ENCODE results near the gene CHID1. TPM values are rescaled to one million over a fixed set of nuclear protein-coding genes. Genes with fewer than 3 reads are reported as not detected.

Gene CHID1
- total and polyA plus RNA-seq, 8 donors = 35.4 to 121 (median 52.1) TPM

DNA sequence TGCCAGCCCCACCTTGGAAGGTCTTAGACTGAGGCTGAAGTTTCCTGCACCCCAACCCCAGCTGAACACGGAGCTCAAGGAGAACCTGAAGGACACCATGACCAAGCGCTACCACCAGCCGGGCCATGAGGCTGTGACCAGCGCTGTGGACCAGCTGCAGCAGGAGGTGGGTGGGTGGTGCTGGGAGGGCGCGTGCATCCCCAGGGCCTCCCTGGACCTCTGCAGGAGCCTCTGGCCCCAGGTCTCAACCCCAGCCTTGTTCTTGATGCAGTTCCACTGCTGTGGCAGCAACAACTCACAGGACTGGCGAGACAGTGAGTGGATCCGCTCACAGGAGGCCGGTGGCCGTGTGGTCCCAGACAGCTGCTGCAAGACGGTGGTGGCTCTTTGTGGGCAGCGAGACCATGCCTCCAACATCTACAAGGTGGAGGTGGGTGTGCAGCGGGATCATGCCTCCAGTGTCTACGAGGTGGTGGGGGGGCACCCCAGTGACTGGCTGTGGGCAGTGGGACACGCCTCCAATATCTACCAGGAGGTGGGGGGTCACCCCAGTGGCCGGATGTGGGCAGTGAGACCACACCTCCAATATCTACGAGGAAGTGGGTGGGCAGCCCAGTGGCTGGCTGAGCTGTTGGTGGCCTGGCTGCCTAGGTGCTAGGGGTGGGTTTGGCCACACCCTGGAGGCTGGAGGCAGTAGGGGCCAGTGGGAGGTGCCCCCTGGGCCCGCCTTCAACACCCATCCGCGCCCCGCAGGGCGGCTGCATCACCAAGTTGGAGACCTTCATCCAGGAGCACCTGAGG lies 73.2 kb downstream of the CHID1 start:
- intact Hi-C loops (cut with DNase I; ENCODE audit: low total_unique reads) = no loop called here
- Histone ChIP-seq H3K27me3 (peaks cover 0 to 3% (median 0%) of the 10 kb centered on the region in 3 donors), H3K9me3 (no peaks in the 10 kb centered on the region), H3K4me3 (no peak overlapping the region), H3K4me1 (peaks cover 60 to 91% (median 88%) of the 10 kb centered on the region in 4 donors), H3K36me3 (peaks cover 41 to 55% (median 50%) of the 10 kb centered on the region in 4 donors), H3K27ac (peak overlapping the region in 3 of 5 donors; percentile 91 to 98 (median 91))
- TF ChIP-seq POLR2A (IDR thresholded peaks at IDR 0.05) = no peak
- TF ChIP-seq POLR2AphosphoS5 (IDR thresholded peaks at IDR 0.05) = no peak
- TF ChIP-seq EP300 (IDR thresholded peaks at IDR 0.05) = no peak
- TF ChIP-seq CTCF (IDR thresholded peaks at IDR 0.05) = no peak
- no peak for DNase-seq
- 70 to 80% (median 77%) methylated on average over 10 to 22 of the region's 22 CpGs for WGBS, 5 donors

- no peak for TF ChIP-seq POLR2A (IDR thresholded peaks at IDR 0.05)
- TF ChIP-seq EP300 (IDR thresholded peaks at IDR 0.05) = no peak
- no peak for TF ChIP-seq CTCF (IDR thresholded peaks at IDR 0.05)
- no peak for TF ChIP-seq POLR2AphosphoS5 (IDR thresholded peaks at IDR 0.05)
- intact Hi-C loops (cut with DNase I; ENCODE audit: low total_unique reads) = no loop called here
- peaks cover 41 to 55% (median 50%) of the 10 kb centered on the region in 4 donors for H3K36me3 ChIP-seq
- DNase-seq = no peak
- peak overlapping the region in 3 of 5 donors; percentile 91 to 98 (median 91) for H3K27ac ChIP-seq
- WGBS, 5 donors = 79 to 89% (median 82%) methylated on average over 7 to 9 of the region's 9 CpGs; no CpG with 5 or more reads in 1 of the 5 donors
- H3K9me3 ChIP-seq = no peaks in the 10 kb centered on the region
- peaks cover 63 to 96% (median 92%) of the 10 kb centered on the region in 4 donors for H3K4me1 ChIP-seq
- peaks cover 0 to 10% (median 0%) of the 10 kb centered on the region in 3 donors for H3K27me3 ChIP-seq
- H3K4me3 ChIP-seq = no peak overlapping the region
These were observed 73.9 kb downstream of the CHID1 start for GRCh38 chr11:836700-837099.

- no peak overlapping the region for H3K4me3 ChIP-seq
- no peaks in the 10 kb centered on the region for H3K9me3 ChIP-seq
- WGBS, 5 donors = 85 to 89% (median 87%) methylated on average over 10 to 14 of the region's 14 CpGs
- DNase-seq = no peak
- TF ChIP-seq CTCF (IDR thresholded peaks at IDR 0.05) = no peak
- no peak for TF ChIP-seq POLR2AphosphoS5 (IDR thresholded peaks at IDR 0.05)
- no peak for TF ChIP-seq POLR2A (IDR thresholded peaks at IDR 0.05)
- no peak for TF ChIP-seq EP300 (IDR thresholded peaks at IDR 0.05)
- peaks cover 64 to 96% (median 92%) of the 10 kb centered on the region in 4 donors for H3K4me1 ChIP-seq
- intact Hi-C loops (cut with DNase I; ENCODE audit: low total_unique reads) = no loop called here
- H3K27me3 ChIP-seq = peaks cover 0 to 14% (median 4%) of the 10 kb centered on the region in 3 donors
- H3K36me3 ChIP-seq = peaks cover 41 to 55% (median 50%) of the 10 kb centered on the region in 4 donors
- peak overlapping the region in 4 of 5 donors; percentile 4 to 98 (median 91) for H3K27ac ChIP-seq
These were observed 74.3 kb downstream of the CHID1 start for GRCh38 chr11:836274-836673.

GRCh38 chr11:834371-835316 lies 76.0 kb downstream of the CHID1 start:
- H3K27me3 ChIP-seq = peaks cover 0 to 31% (median 20%) of the 10 kb centered on the region in 3 donors

More at GRCh38 chr11:834371-835316, 76.0 kb downstream of the CHID1 start:
- TF ChIP-seq CTCF (IDR thresholded peaks at IDR 0.05) = no peak
- TF ChIP-seq POLR2AphosphoS5 (IDR thresholded peaks at IDR 0.05) = peak; percentile 44 to 80 (median 78)
- TF ChIP-seq EP300 (IDR thresholded peaks at IDR 0.05) = no peak
- peak in 1 of 4 donors; percentile 12 for TF ChIP-seq POLR2A (IDR thresholded peaks at IDR 0.05)
- WGBS, 5 donors = 16 to 35% (median 27%) methylated on average over 13 to 31 of the region's 31 CpGs
- Histone ChIP-seq H3K36me3 (peaks cover 38 to 39% (median 38%) of the 10 kb centered on the region in 4 donors), H3K4me1 (peaks cover 68 to 96% (median 92%) of the 10 kb centered on the region in 4 donors), H3K9me3 (no peaks in the 10 kb centered on the region), H3K4me3 (peak overlapping the region; percentile 73 to 80 (median 76)), H3K27ac (peak overlapping the region; percentile 85 to 98 (median 91))
- intact Hi-C loops (cut with DNase I; ENCODE audit: low total_unique reads) = no loop called here
- DNase-seq = peak; percentile 80 to 89

All from stomach (tissue), 9 donors.